Measurements from ENCODE around the gene SEMA3D. TPM values are rescaled to one million over a fixed set of nuclear protein-coding genes. Genes with fewer than 3 reads are reported as not detected.

SEMA3D gene
- total and polyA plus RNA-seq, 2 of the 4 experiments (the other 2 are of a cell fraction) = 2.9 to 13.6 TPM

DNA sequence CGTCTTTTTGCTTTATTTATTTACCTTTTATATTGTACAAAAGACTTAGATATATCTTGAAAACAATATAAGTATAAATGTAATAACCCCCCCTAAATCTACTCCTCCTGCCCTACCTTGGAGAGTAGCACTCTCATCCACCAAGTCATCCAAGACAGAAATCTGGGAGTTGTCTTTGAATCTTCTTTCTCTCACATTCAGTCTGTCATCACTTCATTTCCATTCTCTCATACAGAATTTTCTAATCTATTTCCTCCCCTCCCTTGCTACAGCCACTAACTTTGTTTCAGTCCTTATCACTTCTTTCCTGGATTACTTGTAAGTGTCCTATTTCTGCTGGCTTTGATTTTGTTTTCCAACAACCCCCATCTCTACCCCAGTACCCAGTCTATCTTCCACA, 170.6 kb downstream of the SEMA3D start:
- no peak overlapping the region for H3K14ac ChIP-seq (replicated peaks; ENCODE audit: low read depth, low read length)
- no CpG with 5 or more reads among the region's 1 CpG for WGBS, 2 experiments (ENCODE audit: extremely low coverage in 2 of 2, insufficient read length in 1 of 2)
- no peak overlapping the region for H2AFZ ChIP-seq (replicated peaks; ENCODE audit: low read length, poor library complexity)
- H4K5ac ChIP-seq (ENCODE audit: low read depth, low read length) = no peak overlapping the region
- H4K8ac ChIP-seq (ENCODE audit: low read depth in 2 of 2, low read length in 2 of 2) = no peak overlapping the region
- no peaks in the 10 kb centered on the region for H3K4me1 ChIP-seq (ENCODE audit: control insufficient read depth, insufficient read depth, low read length)
- no peak overlapping the region for H3K27ac ChIP-seq (ENCODE audit: insufficient read depth, low read length)
- no peaks in the 10 kb centered on the region for H3K79me1 ChIP-seq (ENCODE audit: low read depth in 1 of 2, low read length in 2 of 2)
- BruUV-seq (replicated peaks) = no TSS peak
- no peaks in the 10 kb centered on the region for H3K27me3 ChIP-seq (ENCODE audit: control insufficient read depth, insufficient read depth, low read length)
- H2BK120ac ChIP-seq (ENCODE audit: low read depth, low read length) = no peak overlapping the region
- no peak overlapping the region for H3K18ac ChIP-seq (ENCODE audit: low read depth, low read length)
- no peak overlapping the region for H3K23ac ChIP-seq (ENCODE audit: low read depth, low read length)
- dilution Hi-C loops (cut with HindIII; ENCODE audit: low sequenced_read_pairs, unreplicated experiment) (no loop called here), in situ Hi-C loops (cut with MboI; ENCODE audit: low sequenced_read_pairs) (loop anchor here (25.0 kb wide), 2 partner anchors 379 to 554 kb away; no protein-coding TSS in a partner anchor), intact Hi-C loops (cut with micrococcal nuclease) (loop anchor here (10.0 kb wide), 1 partner anchor 371 kb away; no protein-coding TSS in a partner anchor)
- no peaks in the 10 kb centered on the region for H3K36me3 ChIP-seq (ENCODE audit: control insufficient read depth, insufficient read depth, low read length)
- no peak overlapping the region for H3K4ac ChIP-seq (ENCODE audit: low read depth, low read length)
- H3K9me1 ChIP-seq (ENCODE audit: insufficient read depth, low read length) = no peaks in the 10 kb centered on the region
- no peaks in the 10 kb centered on the region for H3K9me3 ChIP-seq (ENCODE audit: control insufficient read depth, insufficient read depth, low read length)
- no peak for DNase-seq
- no peaks in the 10 kb centered on the region for H4K20me1 ChIP-seq (ENCODE audit: insufficient read depth, low read length)
- no peak overlapping the region for H2BK15ac ChIP-seq (ENCODE audit: low read depth, low read length)
- H3K9ac ChIP-seq (ENCODE audit: low read depth, low read length) = no peak overlapping the region
- no peak overlapping the region for H4K91ac ChIP-seq (ENCODE audit: insufficient read depth, low read depth, low read length)
- ChIA-PET POLR2A (ENCODE audit: unreplicated experiment) (no interaction called here), CTCF (no interaction called here)
- TF ChIP-seq MXI1 (IDR thresholded peaks at IDR 0.05; ENCODE audit: borderline replicate concordance, low read depth, low read length) (no peak), CEBPB (IDR thresholded peaks at IDR 0.05; ENCODE audit: low read depth, low read length) (no peak), CHD1 (IDR thresholded peaks at IDR 0.05; ENCODE audit: low read depth, low read length) (no peak), MAZ (IDR thresholded peaks at IDR 0.05; ENCODE audit: borderline replicate concordance, low read depth, low read length) (no peak), RCOR1 (IDR thresholded peaks at IDR 0.05; ENCODE audit: insufficient replicate concordance, low read length) (no peak), BHLHE40 (IDR thresholded peaks at IDR 0.05; ENCODE audit: low read depth, low read length) (no peak), NFE2L2 (IDR thresholded peaks at IDR 0.05; ENCODE audit: low read depth, low read length) (no peak), FOS (IDR thresholded peaks at IDR 0.05; ENCODE audit: low read depth, low read length) (no peak), RAD21 (IDR thresholded peaks at IDR 0.05; ENCODE audit: low read length) (no peak), MAFK (IDR thresholded peaks at IDR 0.05; ENCODE audit: low read depth, low read length) (no peak), RFX5 (IDR thresholded peaks at IDR 0.05; ENCODE audit: low read depth, low read length) (no peak)
- TF ChIP-seq, protein P1, sequence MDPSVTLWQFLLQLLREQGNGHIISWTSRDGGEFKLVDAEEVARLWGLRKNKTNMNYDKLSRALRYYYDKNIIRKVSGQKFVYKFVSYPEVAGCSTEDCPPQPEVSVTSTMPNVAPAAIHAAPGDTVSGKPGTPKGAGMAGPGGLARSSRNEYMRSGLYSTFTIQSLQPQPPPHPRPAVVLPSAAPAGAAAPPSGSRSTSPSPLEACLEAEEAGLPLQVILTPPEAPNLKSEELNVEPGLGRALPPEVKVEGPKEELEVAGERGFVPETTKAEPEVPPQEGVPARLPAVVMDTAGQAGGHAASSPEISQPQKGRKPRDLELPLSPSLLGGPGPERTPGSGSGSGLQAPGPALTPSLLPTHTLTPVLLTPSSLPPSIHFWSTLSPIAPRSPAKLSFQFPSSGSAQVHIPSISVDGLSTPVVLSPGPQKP (IDR thresholded peaks at IDR 0.05; ENCODE audit: borderline replicate concordance, low read depth, low read length) = no peak
- TF ChIP-seq, protein P2, sequence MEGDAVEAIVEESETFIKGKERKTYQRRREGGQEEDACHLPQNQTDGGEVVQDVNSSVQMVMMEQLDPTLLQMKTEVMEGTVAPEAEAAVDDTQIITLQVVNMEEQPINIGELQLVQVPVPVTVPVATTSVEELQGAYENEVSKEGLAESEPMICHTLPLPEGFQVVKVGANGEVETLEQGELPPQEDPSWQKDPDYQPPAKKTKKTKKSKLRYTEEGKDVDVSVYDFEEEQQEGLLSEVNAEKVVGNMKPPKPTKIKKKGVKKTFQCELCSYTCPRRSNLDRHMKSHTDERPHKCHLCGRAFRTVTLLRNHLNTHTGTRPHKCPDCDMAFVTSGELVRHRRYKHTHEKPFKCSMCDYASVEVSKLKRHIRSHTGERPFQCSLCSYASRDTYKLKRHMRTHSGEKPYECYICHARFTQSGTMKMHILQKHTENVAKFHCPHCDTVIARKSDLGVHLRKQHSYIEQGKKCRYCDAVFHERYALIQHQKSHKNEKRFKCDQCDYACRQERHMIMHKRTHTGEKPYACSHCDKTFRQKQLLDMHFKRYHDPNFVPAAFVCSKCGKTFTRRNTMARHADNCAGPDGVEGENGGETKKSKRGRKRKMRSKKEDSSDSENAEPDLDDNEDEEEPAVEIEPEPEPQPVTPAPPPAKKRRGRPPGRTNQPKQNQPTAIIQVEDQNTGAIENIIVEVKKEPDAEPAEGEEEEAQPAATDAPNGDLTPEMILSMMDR (conservative IDR thresholded peaks at IDR 0.05; ENCODE audit: low read depth, low read length) = no peak
- TF ChIP-seq, protein P3, sequence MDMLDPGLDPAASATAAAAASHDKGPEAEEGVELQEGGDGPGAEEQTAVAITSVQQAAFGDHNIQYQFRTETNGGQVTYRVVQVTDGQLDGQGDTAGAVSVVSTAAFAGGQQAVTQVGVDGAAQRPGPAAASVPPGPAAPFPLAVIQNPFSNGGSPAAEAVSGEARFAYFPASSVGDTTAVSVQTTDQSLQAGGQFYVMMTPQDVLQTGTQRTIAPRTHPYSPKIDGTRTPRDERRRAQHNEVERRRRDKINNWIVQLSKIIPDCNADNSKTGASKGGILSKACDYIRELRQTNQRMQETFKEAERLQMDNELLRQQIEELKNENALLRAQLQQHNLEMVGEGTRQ (IDR thresholded peaks at IDR 0.05; ENCODE audit: low read depth, low read length) = no peak
- ATAC-seq (ENCODE audit: low read depth) = no peak
- no peak overlapping the region for H3K4me2 ChIP-seq (ENCODE audit: low read depth, low read length)
- no peak overlapping the region for H2BK5ac ChIP-seq (ENCODE audit: low read depth, low read length, poor library complexity, severe bottlenecking)
- no peak overlapping the region for H2AK9ac ChIP-seq (replicated peaks; ENCODE audit: low read depth, low read length, poor library complexity)
- H2BK20ac ChIP-seq (ENCODE audit: low read depth, low read length) = no peak overlapping the region
- no peak overlapping the region for H3K4me3 ChIP-seq (ENCODE audit: insufficient read depth, low read depth, low read length)
- H2AK5ac ChIP-seq (ENCODE audit: low read depth, low read length) = no peak overlapping the region
- no peak overlapping the region for H3K56ac ChIP-seq (ENCODE audit: extremely low read depth, insufficient read depth, low read length)
